ENCODE data around the gene SLC5A11.

SLC5A11 gene

GRCh38 chr16:24845726-24846547 is at the start of gene SLC5A11:
Gene SLC5A11, plus strand, starts transcription at chr16:24845963. Its CDS starts 12,681 bp downstream, at chr16:24858644.
- no peak within 1 kb of the TSS for H3K4me3 ChIP-seq (ENCODE audit: low read depth, low read length)
- no peak for DNase-seq (ENCODE audit: low read depth)
- no peak for TF ChIP-seq CTCF (IDR thresholded peaks at IDR 0.05; ENCODE audit: low read depth, low read length)
- TF ChIP-seq POLR2A (IDR thresholded peaks at IDR 0.05; ENCODE audit: extremely low read depth, insufficient read length), result no peak
- no peak for TF ChIP-seq MYC (IDR thresholded peaks at IDR 0.05; ENCODE audit: low read depth, low read length)
- no peak for TF ChIP-seq MAX (IDR thresholded peaks at IDR 0.05; ENCODE audit: low read depth, low read length)

GRCh38 chr16:24800586-24800985 is 45.2 kb upstream of the SLC5A11 start:
- DNase-seq (ENCODE audit: low read depth), result no peak
- H3K4me3 ChIP-seq (ENCODE audit: low read depth, low read length), result no peak overlapping the region
- no peak for TF ChIP-seq MYC (IDR thresholded peaks at IDR 0.05; ENCODE audit: low read depth, low read length)
- no peak for TF ChIP-seq MAX (IDR thresholded peaks at IDR 0.05; ENCODE audit: low read depth, low read length)
- no peak for TF ChIP-seq POLR2A (IDR thresholded peaks at IDR 0.05; ENCODE audit: extremely low read depth, insufficient read length)
- no peak for TF ChIP-seq CTCF (IDR thresholded peaks at IDR 0.05; ENCODE audit: low read depth, low read length)

- DNase-seq (ENCODE audit: low read depth), result no peak
- TF ChIP-seq POLR2A (IDR thresholded peaks at IDR 0.05; ENCODE audit: extremely low read depth, insufficient read length) (no peak), MYC (IDR thresholded peaks at IDR 0.05; ENCODE audit: low read depth, low read length) (no peak), MAX (IDR thresholded peaks at IDR 0.05; ENCODE audit: low read depth, low read length) (no peak), CTCF (IDR thresholded peaks at IDR 0.05; ENCODE audit: low read depth, low read length) (no peak)
- H3K4me3 ChIP-seq (ENCODE audit: low read depth, low read length), result no peak overlapping the region
Observed at GRCh38 chr16:24801761-24802302, 43.9 kb upstream of the SLC5A11 start.

- TF ChIP-seq MYC (IDR thresholded peaks at IDR 0.05; ENCODE audit: low read depth, low read length), result no peak
- TF ChIP-seq CTCF (IDR thresholded peaks at IDR 0.05; ENCODE audit: low read depth, low read length), result no peak
- no peak for TF ChIP-seq POLR2A (IDR thresholded peaks at IDR 0.05; ENCODE audit: extremely low read depth, insufficient read length)
- no peak for TF ChIP-seq MAX (IDR thresholded peaks at IDR 0.05; ENCODE audit: low read depth, low read length)
- no peak overlapping the region for H3K4me3 ChIP-seq (ENCODE audit: low read depth, low read length)
- DNase-seq (ENCODE audit: low read depth), result no peak
Observed at GRCh38 chr16:24805484-24805883, 40.3 kb upstream of the SLC5A11 start.

- DNase-seq (ENCODE audit: low read depth), result no peak
- no peak overlapping the region for H3K4me3 ChIP-seq (ENCODE audit: low read depth, low read length)
- no peak for TF ChIP-seq MYC (IDR thresholded peaks at IDR 0.05; ENCODE audit: low read depth, low read length)
- no peak for TF ChIP-seq POLR2A (IDR thresholded peaks at IDR 0.05; ENCODE audit: extremely low read depth, insufficient read length)
- TF ChIP-seq CTCF (IDR thresholded peaks at IDR 0.05; ENCODE audit: low read depth, low read length), result no peak
- no peak for TF ChIP-seq MAX (IDR thresholded peaks at IDR 0.05; ENCODE audit: low read depth, low read length)
Observed at GRCh38 chr16:24807301-24807700, 38.5 kb upstream of the SLC5A11 start.

Measured in NB4 (cell line).